Measurements from ENCODE around the gene CBLN3.
A peak's percentile ranks its signal among the peaks of the same experiment; 100 is the strongest.

CBLN3 gene

DNA sequence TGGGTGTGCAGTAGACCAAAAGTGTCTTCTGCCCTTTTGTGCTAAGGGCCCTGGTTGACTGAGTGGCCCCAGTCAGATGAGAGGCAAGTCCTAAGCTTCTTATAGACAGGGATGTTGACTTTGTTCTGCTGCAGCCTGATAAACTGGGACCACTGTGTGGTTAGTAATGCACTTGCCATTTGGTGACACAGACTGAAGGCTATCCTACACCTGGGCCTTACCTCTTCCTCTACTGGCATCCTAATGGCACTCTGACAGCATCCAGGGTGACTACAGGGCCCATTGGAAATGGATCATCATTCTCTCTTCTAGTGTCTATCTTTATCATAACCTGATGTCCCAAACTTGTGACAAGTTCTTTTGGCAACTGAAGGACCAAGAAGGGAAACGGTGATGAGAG, 9.8 kb upstream of the CBLN3 start:
- DNase-seq (ENCODE audit: low read depth, low spot score), result no peak

DNA sequence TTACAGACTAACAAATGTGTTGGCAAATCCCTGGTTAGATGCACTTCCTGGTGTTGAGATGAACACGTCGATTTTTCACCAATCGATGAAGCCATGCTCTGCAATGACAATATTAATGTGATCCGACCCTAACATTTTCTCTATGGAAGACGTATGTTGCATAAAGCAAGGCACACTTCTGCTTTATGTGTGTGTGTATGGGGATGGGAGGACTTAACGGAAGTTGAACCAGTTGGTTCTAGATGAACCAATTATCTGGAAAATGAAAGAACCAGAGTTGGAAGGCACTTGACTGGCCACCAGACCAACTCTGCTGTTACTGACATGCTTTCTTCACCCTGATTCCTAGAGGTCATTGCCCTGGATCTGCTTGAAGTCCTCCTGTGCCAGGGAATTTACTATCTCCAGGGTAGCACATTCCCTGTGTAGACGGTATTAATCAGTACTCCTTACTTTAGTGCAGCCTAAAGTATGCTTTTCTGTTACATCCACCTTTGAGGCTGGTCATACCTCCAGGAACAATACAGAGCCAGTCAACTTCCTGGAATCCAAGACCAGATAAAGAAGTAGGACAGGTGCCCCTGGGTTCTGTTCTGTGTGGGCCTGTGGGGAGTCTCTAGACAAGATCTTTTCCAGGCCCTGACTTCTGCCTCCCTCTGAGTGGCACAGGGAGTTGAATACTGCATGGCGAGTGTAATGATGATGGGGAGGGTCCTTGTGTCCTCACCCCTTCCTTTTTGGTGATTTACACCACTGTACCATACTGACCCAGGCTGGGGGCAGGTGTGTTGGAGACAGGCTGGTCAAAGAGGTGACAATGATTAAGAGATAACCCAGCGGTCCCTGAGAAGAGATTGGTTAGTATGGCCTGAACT, 9.0 kb upstream of the CBLN3 start:
- no peak for DNase-seq (ENCODE audit: low read depth, low spot score)

DNA sequence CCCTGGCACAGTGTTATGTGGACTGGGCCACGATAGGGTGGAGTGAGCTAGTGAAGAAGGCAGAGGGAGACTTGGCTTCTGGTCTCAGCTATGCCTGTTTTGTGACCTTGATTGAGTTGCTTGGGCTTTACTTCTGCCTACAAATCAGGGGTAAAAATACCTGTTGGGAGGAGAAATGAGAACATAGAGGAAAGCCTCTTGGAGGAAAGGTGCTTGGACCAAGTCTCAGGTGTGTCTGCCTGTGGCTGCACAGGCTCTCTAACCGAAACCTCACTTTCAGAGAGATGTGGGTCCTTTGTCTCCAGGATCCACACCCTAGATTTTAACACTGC, 8.2 kb upstream of the CBLN3 start:
- DNase-seq (ENCODE audit: low read depth, low spot score), result no peak

DNA sequence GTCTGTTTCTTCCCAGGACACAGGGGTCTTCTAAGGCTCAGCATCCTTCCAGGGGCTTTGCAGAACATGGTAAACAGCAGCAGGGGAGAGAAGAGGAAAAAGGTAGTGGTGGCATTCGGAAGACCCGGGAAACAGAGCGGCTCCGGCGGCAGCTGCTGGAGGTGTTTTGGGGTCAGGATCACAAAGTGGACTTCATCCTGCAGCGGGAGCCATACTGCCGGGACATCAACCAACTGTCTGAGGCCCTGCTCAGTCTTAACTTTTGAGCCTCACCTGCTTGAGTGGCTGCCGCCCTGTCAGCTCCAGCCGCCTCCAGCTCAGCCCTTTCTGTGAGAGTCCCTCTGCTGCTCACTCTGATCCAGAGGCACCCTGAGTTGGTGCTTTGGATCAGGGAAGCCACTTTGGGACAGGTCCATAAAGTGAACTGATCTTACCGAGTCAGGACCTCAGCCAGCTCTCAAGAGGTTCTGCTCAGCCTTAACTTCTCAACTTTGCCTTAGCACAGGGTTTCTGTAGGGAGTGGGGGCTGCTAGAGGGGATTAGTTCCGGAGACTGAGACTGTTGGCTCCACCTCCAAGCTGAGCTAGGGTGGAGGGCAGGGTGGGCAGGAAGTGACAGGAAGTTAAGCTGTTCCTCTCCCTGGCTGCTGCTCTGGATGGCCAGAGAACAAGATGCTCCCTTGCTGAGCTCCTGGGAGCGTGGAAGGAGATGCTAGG, 7.7 kb upstream of the CBLN3 start:
- DNase-seq (ENCODE audit: low read depth, low spot score), result no peak

DNA sequence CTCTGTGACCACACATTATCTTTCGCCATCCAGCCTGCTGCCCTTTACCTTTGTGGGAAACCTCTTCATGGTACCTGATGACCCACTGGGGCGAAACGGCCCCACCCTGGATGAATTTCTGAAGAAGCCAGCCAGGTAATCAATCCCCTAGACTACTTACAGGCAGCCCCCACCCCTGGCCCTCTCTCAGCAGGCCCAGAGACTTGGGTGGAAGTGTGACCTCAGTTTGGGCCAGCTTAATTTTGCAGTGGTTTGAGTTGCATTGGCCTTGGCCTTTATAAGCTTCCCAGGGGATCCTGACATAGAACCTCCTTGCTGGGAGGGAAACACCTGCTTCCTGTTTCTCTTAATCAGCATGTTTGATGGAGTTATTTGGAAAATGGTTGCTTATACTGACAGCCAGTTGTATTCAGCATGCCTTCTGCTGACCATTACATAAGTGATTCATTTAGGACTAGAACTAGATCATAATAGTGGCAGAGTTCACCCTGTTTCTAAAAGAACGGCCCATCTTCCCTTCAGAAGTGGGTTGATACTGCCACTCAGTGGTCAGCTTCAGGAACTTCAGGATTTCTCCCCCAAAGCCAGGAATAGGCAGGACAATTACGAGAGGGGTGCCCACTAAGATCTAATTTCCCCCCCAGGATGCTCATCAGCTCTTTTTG, 7.0 kb upstream of the CBLN3 start:
- no peak for DNase-seq (ENCODE audit: low read depth, low spot score)

DNA sequence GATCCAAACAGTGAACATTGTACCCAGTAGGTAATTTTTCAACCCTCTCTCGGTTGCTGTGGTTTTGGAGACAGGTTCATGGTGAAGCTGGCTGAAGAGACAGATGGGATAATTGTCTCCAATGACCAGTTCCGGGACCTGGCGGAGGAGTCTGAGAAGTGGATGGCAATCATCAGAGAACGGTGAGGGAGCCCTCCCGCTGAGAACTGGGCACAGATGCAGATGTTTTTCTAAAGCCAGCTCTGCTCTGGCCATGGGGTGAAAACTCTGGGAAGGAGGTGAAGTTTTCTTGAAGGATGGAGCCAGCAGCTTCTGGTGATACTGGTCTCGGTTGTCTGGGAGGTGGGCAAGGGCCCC, 6.5 kb upstream of the CBLN3 start:
- DNase-seq (ENCODE audit: low read depth, low spot score), result no peak

DNA sequence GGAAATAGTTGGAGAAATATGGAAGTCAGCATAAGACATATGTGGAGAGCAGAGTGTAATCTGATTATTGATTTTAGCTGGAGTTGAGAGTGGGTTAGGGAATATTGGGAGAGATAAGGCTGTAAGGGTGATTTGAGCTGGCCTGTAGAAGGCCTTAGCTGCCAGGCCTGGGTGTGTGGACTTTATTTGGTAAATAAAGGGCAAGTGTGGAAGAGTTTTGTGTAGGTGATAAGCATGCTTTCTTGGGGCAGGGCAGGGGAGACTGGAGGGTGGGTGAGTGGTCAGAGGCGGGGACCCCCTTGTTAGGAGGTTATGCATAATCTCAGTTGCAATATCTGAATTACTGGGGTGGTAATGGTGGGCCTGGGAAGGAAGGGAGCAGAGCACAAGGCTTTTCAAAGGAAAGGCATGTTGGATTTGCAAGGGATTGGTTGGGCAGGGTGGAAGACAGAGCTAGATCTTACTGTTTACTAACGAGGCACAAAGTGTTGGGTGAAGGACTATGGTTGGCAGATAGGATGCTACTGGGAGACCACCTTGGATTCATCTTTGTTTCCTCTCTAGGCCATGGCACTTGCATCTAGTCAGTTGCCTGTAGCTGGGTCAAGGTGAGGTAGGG, 5.8 kb upstream of the CBLN3 start:
- DNase-seq (ENCODE audit: low read depth, low spot score), result no peak

DNA sequence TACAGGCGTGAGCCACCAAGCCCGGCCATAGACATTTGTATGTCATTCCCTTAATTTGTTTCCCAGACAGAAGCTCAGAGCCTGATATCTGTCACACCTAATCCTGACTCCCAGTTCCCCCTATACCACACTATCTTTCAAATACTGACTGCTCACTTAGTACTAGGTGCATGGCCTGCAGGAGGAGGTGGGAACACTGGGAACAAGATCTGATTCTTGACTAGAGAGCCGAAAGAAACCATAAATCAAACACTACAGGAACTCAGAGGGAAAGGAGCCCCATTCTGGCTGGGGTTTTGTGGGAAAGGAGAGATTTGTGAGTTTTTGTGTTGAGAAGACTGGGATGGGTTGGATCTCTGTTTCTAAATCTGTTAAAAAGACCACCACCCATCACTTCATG, 5.2 kb upstream of the CBLN3 start:
- DNase-seq (ENCODE audit: low read depth, low spot score), result no peak

DNA sequence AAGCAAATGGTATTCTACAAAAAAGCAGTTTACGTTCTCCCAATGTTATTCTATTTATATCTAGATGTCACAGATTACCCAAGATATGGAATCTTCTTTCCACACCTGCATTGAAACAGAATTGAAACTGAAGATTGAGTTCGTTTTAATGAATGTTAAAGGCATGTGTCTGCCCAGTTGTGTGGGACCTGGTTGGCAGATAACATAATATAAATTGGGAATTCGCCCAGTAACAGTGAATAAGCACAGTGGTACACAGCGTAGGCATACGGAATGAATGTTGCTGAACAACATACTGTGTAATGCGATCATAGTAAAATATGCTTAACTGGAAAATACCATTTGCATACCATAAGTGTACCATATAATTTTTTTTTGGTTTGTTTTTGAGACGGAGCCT, 4.6 kb upstream of the CBLN3 start:
- DNase-seq (ENCODE audit: low read depth, low spot score), result no peak

DNA sequence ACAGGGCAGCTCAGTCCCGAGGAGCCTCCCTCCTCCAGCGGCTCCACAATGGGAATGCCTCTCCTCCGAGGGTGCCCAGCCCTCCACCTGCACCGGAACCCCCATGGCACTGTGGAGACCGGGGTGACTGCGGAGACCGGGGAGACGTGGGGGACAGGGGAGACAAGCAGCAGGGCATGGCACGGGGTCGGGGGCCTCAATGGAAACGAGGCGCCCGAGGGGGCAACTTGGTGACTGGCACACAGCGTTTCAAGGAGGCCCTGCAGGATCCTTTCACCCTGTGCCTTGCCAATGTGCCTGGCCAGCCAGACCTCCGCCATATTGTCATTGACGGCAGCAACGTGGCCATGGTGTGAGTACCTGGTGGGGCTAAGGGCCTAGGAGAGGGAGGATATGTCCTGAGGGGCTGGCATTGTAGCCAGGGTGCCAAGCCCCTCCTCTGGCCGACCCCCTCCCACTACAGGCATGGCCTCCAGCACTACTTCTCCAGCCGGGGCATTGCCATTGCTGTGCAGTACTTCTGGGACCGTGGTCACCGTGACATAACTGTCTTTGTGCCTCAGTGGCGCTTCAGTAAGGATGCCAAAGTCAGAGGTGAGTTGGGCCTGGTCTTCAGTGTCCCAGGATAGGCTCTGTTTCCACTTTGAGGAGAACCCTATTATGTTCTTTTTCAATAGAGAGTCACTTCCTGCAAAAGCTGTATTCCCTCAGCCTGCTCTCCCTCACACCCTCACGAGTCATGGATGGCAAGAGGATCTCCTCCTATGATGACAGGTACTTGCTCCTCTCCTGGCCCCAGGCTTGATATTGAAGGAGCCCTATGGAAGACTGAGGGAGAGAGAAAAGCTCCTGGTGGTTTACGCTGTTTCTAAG, 3.0 kb upstream of the CBLN3 start:
- no peak for DNase-seq (ENCODE audit: low read depth, low spot score)

DNA sequence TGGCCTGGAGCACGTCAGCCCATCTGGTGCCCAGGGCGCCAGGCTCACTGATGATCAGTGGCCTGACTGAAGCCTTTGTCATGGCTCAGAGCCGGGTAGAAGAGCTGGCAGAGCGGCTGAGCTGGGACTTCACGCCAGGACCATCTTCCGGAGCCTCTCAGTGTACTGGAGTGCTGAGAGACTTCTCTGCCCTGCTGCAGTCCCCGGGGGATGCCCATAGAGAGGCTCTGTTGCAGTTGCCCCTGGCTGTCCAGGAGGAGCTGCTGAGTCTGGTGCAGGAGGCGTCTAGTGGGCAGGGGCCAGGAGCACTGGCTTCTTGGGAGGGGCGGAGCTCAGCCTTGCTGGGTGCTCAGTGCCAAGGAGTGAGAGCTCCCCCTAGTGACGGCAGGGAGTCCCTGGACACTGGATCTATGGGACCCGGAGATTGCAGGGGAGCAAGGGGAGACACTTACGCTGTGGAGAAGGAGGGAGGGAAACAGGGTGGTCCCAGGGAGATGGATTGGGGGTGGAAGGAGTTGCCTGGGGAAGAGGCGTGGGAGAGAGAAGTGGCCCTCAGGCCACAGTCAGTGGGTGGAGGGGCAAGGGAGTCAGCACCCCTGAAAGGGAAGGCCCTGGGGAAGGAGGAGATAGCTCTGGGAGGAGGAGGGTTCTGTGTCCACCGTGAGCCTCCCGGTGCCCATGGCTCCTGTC, 2.2 kb upstream of the CBLN3 start:
- peak; percentile 75 for DNase-seq (ENCODE audit: low read depth, low spot score)

DNA sequence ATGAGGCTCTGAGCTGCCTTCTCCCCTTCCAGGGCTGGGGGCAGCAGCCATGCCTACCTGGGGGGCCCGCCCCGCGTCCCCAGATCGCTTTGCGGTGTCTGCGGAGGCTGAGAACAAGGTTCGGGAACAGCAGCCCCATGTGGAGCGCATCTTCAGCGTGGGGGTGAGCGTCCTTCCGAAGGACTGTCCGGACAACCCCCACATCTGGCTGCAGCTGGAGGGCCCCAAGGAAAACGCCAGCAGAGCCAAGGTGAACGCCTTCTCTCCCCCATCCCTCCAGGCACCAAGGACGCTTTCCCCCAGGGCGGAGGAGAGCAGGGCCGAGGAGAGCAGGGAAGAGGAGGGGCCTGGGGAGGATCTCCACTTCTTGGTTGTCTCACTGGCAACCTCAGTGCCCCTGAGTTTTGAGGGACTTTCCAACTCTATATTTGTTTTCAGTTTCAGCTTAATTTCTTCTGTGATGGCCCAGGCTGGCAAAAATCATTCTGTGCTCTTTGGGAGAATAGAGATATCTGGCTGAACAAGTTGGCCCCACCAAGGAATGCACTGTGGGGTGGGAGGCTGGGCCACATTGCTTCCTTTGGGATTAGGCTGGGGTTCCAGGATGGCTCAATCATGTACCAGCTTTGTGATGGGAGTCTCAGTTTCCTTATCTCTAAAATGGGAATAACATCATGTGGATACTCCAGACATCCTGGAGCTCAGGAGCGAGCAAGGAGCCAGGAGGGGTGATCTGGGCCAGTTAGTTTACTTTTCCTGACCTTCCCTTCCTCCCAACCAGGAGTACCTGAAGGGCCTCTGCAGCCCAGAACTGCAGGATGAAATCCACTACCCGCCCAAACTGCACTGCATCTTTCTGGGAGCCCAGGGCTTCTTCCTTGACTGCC, 1.5 kb upstream of the CBLN3 start:
- peak; percentile 46 for DNase-seq (ENCODE audit: low read depth, low spot score)

DNA sequence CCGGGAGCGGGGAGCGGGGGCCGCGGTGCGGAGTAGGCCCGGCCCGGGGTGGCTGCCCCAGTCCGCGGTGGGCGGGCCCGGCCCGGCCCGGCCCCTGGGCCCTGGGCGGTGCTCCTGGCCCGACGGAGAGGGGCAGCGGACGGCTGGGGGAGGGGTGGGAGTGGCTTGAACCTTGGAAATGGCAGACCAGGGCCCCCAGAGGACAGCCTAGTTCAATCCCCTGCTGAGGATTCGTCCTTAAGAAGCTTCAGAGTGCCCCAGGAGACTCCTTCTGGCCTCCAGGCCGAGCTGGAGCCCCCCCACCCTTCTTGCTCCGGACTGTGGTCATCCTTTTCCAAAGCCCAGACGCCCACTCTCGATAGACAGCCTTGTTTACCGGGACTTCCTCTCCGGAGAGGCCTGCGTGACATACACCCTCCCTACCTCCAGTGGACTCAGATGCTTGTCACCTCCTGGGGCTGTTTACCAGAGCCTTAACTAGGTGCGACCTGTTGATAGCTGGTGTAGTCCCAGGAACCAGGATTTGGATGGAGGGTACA, 744 bp upstream of the CBLN3 start:
- DNase-seq (ENCODE audit: low read depth, low spot score), result no peak

DNA sequence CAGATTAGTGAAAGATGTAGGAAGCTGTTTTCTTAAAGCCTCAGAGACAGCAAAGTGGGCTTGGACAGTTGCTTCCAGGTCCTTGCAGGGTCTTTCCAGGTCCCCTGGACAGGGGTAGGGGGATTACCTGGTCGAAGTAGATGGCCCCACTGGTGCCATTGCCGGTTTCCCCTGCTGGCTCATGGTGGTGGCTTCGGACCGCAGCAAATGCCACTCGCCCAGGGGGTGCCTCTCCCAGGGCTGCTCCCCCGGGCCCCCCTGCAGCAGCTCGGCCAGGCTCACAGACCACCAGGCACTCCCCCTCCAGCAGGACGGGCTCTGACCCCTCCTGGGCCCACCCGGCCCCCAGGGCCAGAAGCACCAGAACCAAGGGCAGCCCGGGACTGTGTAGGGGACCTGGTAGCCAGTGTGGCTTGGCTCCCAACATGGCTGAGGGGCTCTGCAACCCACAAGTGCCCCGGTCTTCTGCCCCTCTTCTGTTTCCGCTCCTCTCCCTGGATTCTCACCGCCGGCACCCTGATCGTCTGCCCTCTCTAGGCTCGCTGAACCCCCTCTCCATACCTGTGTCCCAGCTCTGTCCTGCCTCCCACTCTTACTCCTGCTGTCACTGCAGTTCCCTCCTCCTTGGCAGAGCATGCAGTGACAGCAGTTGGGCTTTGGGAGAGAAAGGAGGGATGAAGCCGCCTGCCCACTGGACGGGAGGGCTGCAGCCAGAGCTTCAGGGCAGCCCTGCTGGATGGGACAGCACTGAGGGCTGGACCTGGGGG, 657 bp downstream of the CBLN3 start:
- no peak for DNase-seq (ENCODE audit: low read depth, low spot score)

DNA sequence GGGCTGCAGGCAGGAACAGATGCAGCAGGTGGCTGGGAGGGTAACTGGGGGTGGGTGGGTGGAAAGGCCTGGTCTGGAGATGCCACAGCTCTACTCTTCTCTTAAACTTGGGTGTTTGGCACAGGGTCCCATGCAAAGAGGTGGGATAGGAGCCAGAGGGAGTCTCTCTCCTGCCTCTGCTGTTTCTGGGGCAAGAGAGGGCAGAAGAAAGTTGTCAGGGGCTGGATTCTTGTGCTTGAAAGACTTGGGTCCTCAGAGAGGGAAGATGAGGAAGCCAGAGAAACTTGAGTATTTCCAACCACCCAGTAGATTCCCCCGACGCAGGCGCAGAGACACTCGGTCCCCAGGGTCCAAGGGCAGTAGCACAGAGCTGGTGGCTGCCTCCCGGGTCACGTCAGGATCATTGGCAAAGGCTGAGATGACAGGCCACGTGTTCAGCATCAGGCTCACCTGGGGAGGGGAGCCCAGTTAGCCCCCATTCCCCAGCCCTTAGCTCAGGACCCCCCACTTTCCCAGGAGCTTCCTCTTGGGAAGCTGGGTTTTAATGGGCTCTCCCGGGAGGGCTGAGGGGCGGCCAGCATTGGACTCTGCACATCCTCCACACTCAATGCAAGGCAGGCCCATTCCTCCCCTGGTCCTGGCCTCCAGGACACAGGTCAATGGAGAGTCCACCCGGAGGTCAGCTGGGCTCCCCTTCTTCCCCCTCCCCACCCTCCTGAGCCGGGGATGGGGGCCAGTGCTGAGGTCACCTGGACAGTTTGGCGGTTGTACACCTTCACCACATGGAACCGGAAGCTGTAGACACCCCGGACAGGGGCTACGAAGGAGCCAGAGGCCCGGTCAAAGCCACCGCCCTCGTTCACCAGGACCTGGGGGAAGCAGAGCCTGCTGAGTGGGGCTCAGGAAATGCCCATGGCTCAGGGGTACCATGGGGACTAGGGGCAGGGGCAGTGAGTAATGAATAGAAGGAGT, 1.6 kb downstream of the CBLN3 start:
- no peak for DNase-seq (ENCODE audit: low read depth, low spot score)

DNA sequence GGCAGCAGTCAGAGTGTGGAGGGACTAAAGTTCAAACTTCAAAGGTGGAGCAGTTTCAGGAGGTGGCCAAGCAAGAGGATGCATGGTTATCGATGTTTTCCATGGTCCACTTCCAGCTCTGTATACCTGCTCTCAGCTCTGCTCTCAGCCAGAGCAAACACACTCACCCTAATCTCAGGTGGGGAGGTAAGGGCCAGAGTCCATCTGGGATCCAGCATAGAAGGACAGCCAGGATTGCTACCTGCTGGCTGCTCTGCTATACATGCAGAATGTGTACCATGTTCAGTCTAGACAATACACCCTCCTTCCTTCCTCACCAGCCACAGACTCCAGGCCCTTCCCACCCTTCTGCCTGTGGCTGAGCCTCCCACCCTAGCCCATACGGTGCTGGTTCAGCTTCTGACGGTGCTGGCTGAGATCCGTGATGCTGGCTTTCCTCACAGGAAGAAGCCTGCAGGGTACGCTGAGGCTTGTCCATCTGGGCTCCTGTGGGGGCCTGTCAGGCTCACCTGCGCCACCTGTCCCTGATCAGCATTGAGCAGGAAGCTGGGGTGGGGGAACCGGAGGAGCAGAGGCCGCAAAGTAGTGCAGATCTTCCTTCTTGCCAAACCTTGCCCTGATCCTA, 2.4 kb downstream of the CBLN3 start:
- no peak for DNase-seq (ENCODE audit: low read depth, low spot score)
